Lung (tissue), 12 donors: ENCODE results near the gene ELOVL6. TPM values are rescaled to one million over a fixed set of nuclear protein-coding genes. Genes with fewer than 3 reads are reported as not detected.

Source experiments
- ATAC-seq: fragments of 200-7000 bp; cut with Tn5 transposase; one replicate; pipeline ENCODE4 v1.9.1; 2020; ENCODE audit warnings: moderate number of reproducible peaks; ENCODE audit not compliant: insufficient read depth, low FRiP score
- DNase-seq, 3 donors: peaks; one replicate each; pipeline ENCODE4 v3.0.0-alpha.2; 2013 to 2017
- H3K27ac ChIP-seq, 2 donors: one replicate each; pipeline ENCODE4 v1.5.1; 2013; ENCODE audit warnings: mild to moderate bottlenecking in 2 of 2, moderate library complexity in 2 of 2, control low read depth in 1 of 2, inconsistent platforms in 1 of 2, low read depth in 1 of 2, low read length in 1 of 2
- H3K27me3 ChIP-seq, 3 donors: one replicate each; pipeline ENCODE4 v1.5.1; 2013; ENCODE audit warnings: low read length in 2 of 3; ENCODE audit not compliant: control insufficient read depth in 3 of 3, insufficient read depth in 3 of 3
- H3K36me3 ChIP-seq, 4 donors: one replicate each; pipeline ENCODE4 v1.5.1; 2013; ENCODE audit warnings: low read length in 4 of 4, mild to moderate bottlenecking in 1 of 4, moderate library complexity in 1 of 4; ENCODE audit not compliant: control insufficient read depth in 4 of 4, insufficient read depth in 4 of 4
- H3K4me1 ChIP-seq, 5 donors: one replicate each; pipeline ENCODE4 v1.5.1; 2013; ENCODE audit warnings: low read length in 5 of 5, mild to moderate bottlenecking in 2 of 5, moderate library complexity in 1 of 5; ENCODE audit not compliant: control insufficient read depth in 5 of 5, insufficient read depth in 5 of 5
- H3K4me3 ChIP-seq: one replicate; pipeline ENCODE4 v1.5.1; 2013; ENCODE audit warnings: mild to moderate bottlenecking, control low read depth, moderate library complexity
- H3K9ac ChIP-seq, 2 donors: one replicate each; pipeline ENCODE4 v1.5.1; 2013; ENCODE audit warnings: low read length in 2 of 2, control low read depth in 1 of 2; ENCODE audit not compliant: insufficient read depth in 1 of 2
- H3K9me3 ChIP-seq, 4 donors: one replicate each; pipeline ENCODE4 v1.5.1; 2013; ENCODE audit warnings: low read length in 3 of 4, mild to moderate bottlenecking in 1 of 4, moderate library complexity in 1 of 4; ENCODE audit not compliant: control insufficient read depth in 4 of 4, insufficient read depth in 3 of 4
- WGBS, 2 donors: extraction: QIAGEN DNeasy Blood & Tissue Kit; methylation state at CpG; one replicate each; pipeline ENCODE4 v1.1.7; 2013; 5-methylcytosine and 5-hydroxymethylcytosine counted together
- polyA plus RNA-seq, 2 donors: library from polyadenylated mRNA; stranded (reverse); fragments of 200-250 nt; gene quantifications; one replicate each; pipeline ENCODE4 v1.2.1, GENCODE V29; 2013
- total RNA-seq, 2 donors: library from RNA; depleted of rRNA in 1 of 2; stranded (reverse); fragments of >200 nt in 1 of 2; gene quantifications; one replicate each; pipeline ENCODE4 v1.2.1, GENCODE V29; 2014 to 2021
- TF ChIP-seq, protein P1 (sequence below): IDR thresholded peaks from 2 replicates; pipeline ENCODE4 v1.5.1; 2012; ENCODE audit warnings: mild to moderate bottlenecking; ENCODE audit errors: control extremely low read depth, extremely low read depth
- donor health status: control.
- donor health status: control.
- donor health status: Bipolar disorder and iron deficiency.
- donor health status: healthy.
- donor health status: DM: yes; HTN: yes; CAD: no.

The ELOVL6 gene
- total and polyA plus RNA-seq, 4 donors = 5.5 to 21.1 (median 12.7) TPM

DNA sequence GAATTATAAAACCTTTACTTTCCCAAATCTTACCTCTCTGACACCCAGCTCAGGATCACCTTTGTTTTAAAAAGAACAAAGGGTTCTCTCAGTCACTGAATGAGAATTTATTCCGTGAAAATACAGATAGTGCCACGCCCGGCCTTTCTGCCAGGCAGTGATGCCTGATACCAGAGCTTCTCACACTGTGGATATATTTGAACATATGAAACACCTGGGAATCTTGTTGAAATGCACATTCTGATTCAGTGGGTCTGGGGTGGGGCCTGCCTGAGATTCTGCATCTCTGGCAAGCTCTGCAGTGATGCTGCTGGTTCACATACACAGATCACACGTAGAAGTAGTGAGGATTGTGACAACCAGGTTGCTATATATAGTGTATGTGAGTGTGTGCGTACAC, 46.0 kb downstream of the ELOVL6 start:
- Histone ChIP-seq H3K9ac (no peak overlapping the region), H3K27ac (no peak overlapping the region), H3K36me3 (no peaks in the 10 kb centered on the region), H3K9me3 (no peaks in the 10 kb centered on the region), H3K4me3 (no peak overlapping the region), H3K27me3 (no peaks in the 10 kb centered on the region), H3K4me1 (peaks cover 0 to 1% (median 0%) of the 10 kb centered on the region in 5 donors)
- no peak for DNase-seq
- ATAC-seq = no peak
- TF ChIP-seq, protein P1, sequence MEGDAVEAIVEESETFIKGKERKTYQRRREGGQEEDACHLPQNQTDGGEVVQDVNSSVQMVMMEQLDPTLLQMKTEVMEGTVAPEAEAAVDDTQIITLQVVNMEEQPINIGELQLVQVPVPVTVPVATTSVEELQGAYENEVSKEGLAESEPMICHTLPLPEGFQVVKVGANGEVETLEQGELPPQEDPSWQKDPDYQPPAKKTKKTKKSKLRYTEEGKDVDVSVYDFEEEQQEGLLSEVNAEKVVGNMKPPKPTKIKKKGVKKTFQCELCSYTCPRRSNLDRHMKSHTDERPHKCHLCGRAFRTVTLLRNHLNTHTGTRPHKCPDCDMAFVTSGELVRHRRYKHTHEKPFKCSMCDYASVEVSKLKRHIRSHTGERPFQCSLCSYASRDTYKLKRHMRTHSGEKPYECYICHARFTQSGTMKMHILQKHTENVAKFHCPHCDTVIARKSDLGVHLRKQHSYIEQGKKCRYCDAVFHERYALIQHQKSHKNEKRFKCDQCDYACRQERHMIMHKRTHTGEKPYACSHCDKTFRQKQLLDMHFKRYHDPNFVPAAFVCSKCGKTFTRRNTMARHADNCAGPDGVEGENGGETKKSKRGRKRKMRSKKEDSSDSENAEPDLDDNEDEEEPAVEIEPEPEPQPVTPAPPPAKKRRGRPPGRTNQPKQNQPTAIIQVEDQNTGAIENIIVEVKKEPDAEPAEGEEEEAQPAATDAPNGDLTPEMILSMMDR = no peak
- WGBS, 2 donors = 91 to 94% methylated on average over 5 of the region's 5 CpGs

DNA sequence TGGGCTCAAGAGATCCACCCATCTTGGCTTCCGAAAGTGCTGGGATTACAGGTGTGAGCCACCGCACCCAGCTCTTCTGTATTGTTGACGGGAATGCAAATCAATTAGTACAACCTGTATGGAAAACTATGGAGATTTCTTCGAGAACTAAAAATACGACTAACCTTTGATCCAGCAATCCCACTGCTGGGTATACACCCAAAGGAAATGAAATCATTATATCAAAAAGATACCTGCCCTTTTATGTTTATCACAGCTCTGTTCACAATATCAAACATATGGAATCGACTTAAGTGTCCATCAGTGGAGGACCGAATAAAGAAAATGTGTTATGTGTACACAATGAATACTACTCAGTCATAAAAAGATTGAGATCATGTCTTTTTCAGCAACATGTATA, 49.3 kb downstream of the ELOVL6 start:
- H3K9me3 ChIP-seq = no peaks in the 10 kb centered on the region
- H3K4me3 ChIP-seq = no peak overlapping the region
- 97 to 98% methylated on average over 7 of the region's 7 CpGs for WGBS, 2 donors
- H3K4me1 ChIP-seq = peaks cover 0 to 3% (median 0%) of the 10 kb centered on the region in 5 donors
- ATAC-seq = no peak
- no peak overlapping the region for H3K27ac ChIP-seq
- no peaks in the 10 kb centered on the region for H3K36me3 ChIP-seq
- no peak overlapping the region for H3K9ac ChIP-seq
- TF ChIP-seq, protein P1 = no peak
- H3K27me3 ChIP-seq = no peaks in the 10 kb centered on the region
- DNase-seq = no peak

DNA sequence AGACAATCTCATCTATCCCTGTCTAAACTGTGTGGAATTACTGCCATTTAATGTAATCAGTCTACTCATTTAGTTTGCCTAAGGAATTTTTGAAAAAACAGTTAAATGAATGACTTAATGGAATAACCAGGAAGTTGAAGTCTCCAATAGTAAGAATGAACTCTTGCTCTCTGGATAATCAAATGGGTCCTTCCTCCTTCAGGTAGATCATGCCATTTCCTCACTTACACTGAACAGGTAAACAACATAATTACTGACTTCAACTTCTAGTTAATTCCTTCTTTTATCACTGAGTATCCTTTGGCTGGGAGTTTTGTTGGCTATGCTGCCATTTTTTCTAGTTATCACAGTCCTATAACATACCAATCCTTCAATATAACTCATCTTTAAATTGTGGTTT, 56.0 kb downstream of the ELOVL6 start:
- TF ChIP-seq, protein P1 = no peak
- Histone ChIP-seq H3K9ac (no peak overlapping the region), H3K4me1 (peaks cover 0 to 11% (median 2%) of the 10 kb centered on the region in 5 donors), H3K27ac (no peak overlapping the region), H3K4me3 (no peak overlapping the region), H3K27me3 (no peaks in the 10 kb centered on the region), H3K36me3 (peaks cover 0 to 2% (median 0%) of the 10 kb centered on the region in 4 donors), H3K9me3 (no peaks in the 10 kb centered on the region)
- no peak for DNase-seq
- ATAC-seq = no peak

DNA sequence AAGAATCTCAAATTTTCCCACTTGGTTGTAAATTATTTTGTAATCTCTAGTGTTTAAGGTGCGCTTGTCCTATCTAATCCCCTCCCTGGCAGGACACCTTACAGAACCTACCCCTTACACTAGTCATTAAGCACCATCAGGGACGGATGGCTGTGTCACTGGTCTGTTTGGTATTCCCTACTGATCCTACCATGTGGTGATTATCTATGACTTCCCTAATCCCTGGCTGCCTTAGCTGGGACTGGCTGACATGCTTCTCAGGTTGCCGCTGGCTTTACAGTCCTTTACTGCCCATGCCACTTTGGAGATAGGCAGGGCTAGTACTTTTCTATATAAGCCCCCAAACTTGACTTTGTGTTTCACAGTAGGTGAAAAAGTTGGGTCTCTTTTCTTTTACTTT, 58.6 kb downstream of the ELOVL6 start:
- TF ChIP-seq, protein P1 = no peak
- no peaks in the 10 kb centered on the region for H3K27me3 ChIP-seq
- H3K36me3 ChIP-seq = peaks cover 0 to 2% (median 0%) of the 10 kb centered on the region in 4 donors
- no peak overlapping the region for H3K27ac ChIP-seq
- no peaks in the 10 kb centered on the region for H3K9me3 ChIP-seq
- H3K4me3 ChIP-seq = no peak overlapping the region
- DNase-seq (no peak), ATAC-seq (no peak)
- 71 to 74% methylated on average over 3 of the region's 3 CpGs for WGBS, 2 donors
- peaks cover 0 to 9% (median 2%) of the 10 kb centered on the region in 5 donors for H3K4me1 ChIP-seq
- no peak overlapping the region for H3K9ac ChIP-seq
